Activated CD8-positive, alpha-beta memory T cell treated with anti-CD3 and anti-CD28 coated beads, Interleukin-2, amount 50 U/mL, for 24 hours (primary cell): ENCODE data around the gene KIF1A.
"Not testable (repeated sequence)": the region's sequence is repeated elsewhere in the genome, so short reads cannot be mapped to it uniquely, and the experiment has no call there.

Experiments
- DNase-seq: peaks from one replicate; pipeline ENCODE4 v3.0.0-alpha.2; 2020; ENCODE audit errors: extremely low read depth

KIF1A gene

GRCh38 chr2:240787521-240788472, 32.2 kb downstream of the KIF1A start:
- DNase-seq: no peak

GRCh38 chr2:240786871-240787311, 33.1 kb downstream of the KIF1A start:
- DNase-seq: no peak

DNA sequence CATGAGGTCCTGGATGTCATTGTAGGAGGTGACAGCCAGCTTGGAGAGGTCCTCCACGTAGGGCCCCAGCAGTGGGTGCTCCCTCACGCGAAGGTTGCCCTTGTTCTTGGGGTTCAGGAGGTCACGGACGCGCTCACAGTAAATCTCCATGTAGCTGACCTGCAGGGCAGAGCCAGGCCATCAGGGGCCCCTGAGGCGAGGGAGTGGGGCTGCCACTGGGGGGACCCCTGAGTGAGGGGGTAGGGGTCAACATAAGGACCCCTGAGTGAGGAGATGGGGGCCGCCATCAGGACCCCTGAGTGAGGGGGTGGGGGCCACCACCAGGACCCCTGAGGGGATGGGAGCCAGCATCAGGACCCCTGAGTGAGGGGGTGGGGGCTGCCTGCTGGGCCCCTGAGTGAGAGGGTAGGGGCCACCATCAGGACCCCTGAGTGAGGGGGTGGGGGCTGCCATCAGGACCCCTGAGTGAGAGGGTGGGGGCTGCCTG, 33.6 kb downstream of the KIF1A start:
- DNase-seq: no peak

DNA sequence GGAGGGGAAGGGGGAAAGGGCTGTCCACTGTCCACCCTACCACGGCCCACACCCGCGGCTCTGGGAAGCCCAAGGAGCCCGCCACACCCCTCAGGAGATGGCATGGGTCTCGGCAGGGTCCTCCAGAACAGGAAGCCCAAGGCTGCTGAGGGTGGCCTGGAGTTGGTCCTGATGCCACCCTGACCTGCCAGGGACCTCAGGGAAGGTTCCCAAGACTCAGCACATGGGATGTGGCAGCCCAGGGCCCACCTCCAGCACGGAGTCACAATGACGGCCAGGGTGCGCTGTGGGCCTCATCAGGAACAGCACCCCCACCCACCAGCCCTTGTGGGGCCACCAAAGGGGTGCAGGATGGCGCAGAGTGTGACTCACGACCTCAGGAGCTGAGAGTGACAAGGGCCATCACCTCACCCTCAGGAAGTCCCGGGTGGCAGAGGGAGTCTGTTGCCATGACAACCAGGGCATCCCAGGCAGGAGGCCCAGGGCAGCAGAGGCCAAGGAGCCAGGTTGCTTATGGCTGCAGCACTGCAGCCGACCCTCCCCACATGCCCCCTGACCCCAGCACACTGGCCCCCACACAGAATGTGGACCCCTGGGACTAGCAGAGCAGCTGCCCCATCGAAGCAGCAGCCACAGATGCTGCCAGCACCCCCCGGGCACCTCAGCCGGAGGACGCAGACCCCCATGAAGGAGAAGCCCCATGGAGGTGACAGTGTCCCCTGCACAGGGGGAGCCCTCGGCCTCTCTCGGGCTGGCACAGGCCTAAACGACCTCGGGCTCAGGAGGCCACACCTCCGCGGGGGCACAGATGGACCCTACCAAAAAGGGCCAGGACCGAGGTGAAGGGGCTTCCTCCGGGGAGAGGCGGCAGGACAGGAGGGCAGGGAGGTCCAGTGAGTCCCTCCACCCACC, 34.3 kb downstream of the KIF1A start:
- no peak for DNase-seq

DNA sequence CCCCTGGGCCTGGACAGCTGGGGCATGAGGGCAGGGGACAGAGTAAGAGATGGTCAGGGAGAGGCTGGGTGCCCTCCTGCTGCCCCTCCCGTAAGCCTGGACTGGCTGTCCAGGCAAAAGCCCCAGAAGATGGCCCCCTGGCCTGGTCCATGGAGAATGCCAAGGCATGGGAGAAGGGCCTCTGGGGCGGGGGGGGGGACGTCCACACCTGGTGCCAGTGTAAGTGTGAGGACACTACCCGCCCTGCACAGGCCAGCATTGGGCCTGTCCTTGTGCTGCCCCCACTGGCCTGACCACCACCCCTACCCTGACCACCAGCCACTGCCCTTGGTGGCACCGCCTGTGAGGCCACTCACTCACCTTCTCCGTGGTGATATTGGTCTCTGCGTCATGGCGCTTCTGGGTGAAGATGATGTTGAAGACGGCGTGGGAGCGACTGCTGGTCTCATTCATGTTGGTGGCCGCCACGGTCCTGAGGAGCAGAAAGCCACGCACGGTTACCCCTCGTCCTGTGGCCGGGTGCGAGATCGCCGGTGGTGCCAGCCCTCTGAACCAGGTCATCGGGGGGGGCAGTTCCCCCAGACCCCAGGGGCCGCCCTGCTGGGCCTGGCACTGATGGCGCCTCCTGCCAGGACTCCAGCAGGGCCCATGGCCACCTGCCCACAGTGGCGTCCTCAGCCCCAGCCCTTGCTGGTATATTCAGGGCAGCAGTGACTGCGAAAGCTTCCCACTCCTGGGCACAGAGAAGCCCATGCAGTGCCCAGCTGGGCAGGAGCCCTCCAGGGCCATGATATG, 35.2 kb downstream of the KIF1A start:
- no peak for DNase-seq

DNA sequence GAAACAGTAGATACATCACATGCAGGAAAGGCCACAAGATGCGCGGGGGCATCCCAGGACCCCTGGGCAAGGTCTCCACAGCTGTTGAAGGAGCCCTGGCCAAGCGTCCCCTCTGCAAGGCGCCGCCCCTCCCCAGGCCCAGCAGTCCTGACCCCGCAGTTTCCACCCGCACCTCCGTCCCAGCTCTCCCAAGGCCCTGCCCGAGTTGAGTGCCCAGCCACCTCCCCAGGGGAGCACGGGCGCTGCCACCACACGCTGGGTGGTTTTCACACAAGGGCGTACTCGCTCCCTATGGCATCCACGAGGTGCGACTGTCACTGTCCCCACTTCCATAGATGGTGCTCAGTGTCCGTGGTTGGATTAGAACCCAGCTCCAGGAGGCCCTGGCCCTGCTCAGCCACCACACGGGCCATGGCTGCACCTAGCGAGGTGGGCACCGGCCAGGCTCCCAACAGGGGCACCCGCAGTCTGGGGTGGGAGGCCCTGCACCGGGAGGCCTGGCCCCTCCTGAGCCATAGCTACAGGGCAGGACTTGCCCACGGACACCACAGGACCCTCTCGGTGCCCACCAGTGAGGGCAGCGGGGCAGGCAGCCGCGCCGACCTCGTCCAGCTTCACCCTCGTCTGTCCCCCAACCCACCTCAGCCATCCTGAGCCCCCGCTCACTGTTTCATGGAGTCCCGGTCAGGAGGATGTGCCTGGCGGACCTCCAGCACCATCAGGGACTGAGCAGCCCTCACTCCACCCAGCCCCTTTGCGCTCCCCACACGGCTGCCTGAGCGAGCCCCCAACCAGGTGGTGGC, 36.0 kb downstream of the KIF1A start:
- no peak for DNase-seq

DNA sequence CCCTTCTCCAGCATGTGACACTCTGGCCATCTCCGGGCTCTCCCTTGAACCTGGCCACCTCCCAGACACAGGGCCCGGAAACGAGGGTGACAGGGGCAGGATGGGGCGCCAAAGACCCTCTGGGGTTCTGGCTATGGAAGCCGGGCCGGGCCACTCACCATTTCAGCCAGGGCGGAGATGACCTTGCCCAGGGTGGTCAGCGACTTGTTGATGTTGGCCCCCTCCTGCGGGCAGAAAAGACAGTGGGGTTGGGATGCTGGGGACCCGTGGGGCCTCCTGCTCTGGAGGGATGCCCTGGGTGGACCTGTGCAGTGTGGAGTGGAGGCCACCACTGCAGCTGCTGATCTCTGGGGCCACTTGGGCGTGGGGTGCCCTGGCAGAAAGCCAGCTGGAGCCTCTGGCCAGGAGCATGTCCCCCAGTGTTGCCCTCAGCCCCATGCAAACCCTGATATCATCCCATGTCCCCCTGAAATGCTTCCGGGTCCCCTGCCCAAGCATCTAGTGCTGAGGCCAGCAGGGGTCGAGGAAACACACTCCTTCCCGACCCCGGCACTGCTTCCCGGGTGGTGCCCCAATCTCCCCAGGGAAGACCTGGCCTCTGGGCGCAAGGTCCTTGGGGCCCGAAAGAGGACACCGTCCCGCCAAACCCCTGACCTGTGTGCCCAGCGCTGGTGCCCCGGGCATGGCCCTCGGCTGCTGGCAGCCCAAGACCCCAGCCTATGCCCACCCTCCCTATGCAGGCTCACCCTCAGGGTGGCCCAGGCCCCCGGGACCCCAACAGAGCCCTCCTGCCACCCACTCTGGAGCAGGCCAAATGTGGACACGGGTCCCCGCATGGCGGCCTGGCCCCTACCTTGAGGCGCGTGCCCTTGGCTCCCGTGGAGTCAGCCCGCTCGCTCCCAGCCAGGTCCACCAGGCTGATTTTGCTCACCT, 36.9 kb downstream of the KIF1A start:
- no peak for DNase-seq

DNA sequence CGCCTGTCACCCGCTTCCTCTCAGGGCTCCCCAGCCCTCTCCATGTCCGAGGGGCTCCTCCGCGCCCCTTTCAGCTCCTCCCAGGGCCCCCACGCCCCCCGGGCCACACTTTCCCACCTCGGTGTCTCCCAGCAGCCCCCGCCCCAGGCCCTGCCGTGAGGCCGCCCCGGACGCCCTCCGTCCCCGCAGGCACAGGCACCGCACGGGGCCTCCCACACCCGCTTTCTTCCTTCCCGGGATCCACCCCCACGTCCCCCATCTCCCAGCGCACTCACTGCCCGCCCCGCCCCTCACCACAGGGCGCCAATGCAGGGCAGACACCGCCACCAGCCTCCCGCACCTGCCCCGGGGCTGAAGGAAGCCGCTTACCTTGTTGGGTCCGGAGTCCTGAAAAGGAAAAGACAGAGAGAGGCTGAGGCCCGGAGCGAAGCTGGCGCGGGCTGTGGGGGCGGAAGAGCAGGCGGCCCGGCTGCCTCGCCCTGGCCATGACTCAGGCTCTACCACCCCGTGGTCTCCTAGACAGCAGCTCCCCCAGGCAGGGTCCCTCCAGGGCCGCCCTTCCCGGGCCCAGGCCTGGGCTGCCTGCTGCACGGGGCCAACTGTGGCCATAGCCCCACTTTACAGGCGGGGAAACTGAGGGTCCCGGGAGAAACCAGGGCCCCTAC, 37.7 kb downstream of the KIF1A start:
- no peak for DNase-seq

GRCh38 chr2:240781471-240782220, 38.4 kb downstream of the KIF1A start:
- no peak for DNase-seq

GRCh38 chr2:240780023-240780700, 39.9 kb downstream of the KIF1A start:
- DNase-seq: no peak

DNA sequence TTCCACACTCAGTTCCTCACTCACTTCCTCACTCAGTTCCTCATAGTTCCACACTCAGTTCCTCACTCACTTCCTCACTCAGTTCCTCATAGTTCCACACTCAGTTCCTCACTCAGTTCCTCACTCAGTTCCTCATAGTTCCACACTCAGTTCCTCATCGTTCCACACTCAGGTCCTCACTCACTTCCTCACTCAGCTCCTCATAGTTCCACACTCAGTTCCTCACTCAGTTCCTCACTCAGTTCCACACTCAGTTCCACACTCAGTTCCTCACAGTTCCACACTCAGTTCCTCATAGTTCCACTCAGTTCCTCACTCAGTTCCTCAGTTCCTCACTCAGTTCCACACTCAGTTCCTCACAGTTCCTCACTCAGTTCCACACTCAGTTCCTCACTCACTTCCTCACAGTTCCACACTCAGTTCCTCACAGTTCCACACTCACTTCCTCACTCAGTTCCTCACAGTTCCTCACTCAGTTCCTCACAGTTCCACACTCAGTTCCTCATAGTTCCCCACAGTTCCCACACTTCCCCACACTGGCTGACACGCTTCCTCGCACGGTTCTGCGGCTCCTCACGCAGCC, 40.7 kb downstream of the KIF1A start:
- DNase-seq: not testable (repeated sequence)

DNA sequence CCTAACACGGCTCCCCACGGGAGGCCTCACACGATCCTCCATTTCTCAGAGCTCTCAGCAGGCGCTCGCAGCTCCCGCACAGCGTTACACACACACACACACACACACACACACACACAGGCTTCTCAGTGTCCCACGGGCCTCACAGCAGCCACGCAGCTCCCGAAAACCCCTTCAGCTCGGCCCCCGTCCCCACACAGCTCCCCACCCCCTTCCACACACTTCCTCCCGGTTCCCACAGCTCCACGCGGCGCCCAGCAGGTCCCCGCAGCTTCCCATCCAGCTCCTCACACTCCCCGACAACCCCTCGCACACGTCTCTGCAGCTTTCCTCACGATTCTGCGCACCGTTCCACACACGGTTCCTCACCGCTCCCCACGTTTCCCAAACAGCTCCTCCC, 41.6 kb downstream of the KIF1A start:
- no peak for DNase-seq

- DNase-seq: no peak
Measured at GRCh38 chr2:240777456-240778212, 42.4 kb downstream of the KIF1A start.

DNA sequence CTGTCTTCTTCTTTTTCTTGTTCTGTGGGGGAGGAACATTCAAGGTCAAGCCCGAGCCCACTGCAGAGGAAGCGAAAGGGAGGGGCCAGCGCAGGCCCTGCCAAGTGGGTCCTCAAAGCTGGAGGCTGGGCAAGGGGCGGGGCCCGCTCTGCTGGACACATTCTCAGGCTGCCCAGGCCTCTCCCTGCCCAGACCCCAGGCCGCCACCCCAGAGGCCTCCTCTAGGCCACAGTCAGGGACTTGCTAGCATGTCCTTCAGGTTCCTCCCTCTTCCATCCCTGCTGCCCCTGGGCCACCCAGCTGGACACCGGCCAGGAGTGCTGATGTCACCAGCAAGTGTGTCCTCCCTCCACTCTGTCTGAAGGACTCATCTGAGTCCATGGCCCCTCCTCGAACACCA, 44.1 kb downstream of the KIF1A start:
- DNase-seq: no peak

GRCh38 chr2:240774856-240775255, 45.2 kb downstream of the KIF1A start:
- DNase-seq: no peak

- DNase-seq: no peak
Measured at GRCh38 chr2:240769096-240769495, 50.9 kb downstream of the KIF1A start.

- no peak for DNase-seq
Measured at GRCh38 chr2:240768216-240768615, 51.8 kb downstream of the KIF1A start.
